ENCODE results near the gene LAIR2. TPM values are rescaled to one million over a fixed set of nuclear protein-coding genes. Genes with fewer than 3 reads are reported as not detected.
"Not testable (repeated sequence)": the region's sequence is repeated elsewhere in the genome, so short reads cannot be mapped to it uniquely, and the experiment has no call there.

Gene LAIR2
- total RNA-seq, 1 donor from 2014 or later, result not detected

DNA sequence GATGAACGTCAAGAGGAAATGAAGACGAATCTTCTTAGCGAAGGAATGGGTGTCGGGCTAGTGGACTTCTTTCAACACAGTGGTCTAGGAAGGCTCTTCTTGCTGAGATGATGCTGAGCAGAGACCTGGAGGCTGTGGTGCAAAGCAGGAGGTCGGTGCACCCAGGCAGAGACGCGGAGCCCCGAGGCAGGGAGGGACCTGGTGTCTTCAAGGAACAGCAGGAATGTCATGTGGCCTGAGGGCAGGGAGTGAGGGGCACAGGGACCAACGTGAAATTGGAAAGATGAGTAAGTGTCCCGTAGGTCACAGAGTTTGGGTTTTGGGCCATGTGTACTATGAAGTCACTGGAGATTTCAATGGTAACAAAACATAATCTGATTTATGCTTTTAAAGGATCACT lies 18.2 kb upstream of the LAIR2 start:
- DNase-seq (no peak), ATAC-seq (ENCODE audit: poor library complexity) (no peak)
- intact Hi-C loops (cut with DNase I), result no loop called here

DNA sequence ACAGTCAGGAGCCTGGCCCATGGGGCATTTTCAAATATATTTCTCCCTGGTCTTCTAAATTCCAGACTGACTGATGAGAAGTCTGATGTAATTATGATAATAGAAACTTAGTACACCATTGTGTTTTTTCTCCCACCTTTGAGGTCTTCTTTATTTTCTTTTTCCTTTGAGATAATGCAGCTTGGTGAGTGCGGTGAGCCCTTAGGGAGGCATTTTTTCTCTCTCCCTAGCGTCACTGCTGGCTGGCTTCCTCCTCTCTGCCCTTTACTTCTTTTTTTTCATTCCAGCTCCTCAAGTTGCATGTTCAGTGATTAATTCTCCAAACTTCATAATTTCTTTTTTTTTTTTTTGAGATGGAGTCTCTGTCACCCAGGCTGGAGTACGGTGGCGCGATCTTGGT lies 16.8 kb upstream of the LAIR2 start:
- intact Hi-C loops (cut with DNase I), result no loop called here
- ATAC-seq (ENCODE audit: poor library complexity), result no peak
- no peak for DNase-seq

DNA sequence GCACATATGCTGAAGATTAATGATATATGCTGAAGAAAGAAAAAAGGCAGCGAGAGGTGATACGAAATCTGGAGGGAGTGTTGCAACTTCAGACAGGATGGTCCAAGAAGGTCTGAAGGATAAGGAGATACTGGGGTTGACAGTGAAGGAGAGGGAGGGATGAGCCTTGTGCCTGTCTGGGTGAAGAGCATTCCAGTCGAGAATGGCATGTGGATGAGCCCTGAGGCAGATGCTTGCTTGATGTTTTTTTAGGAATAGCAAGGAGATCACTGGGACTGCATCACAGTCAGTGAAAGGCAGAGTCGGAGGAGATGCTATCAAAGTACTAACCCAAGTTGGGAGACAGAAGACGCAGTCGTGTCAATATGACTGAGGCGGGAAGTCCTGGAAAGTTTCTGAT lies 13.3 kb upstream of the LAIR2 start:
- intact Hi-C loops (cut with DNase I), result no loop called here
- no peak for ATAC-seq (ENCODE audit: poor library complexity)
- no peak for DNase-seq

- no peak for DNase-seq
- intact Hi-C loops (cut with DNase I), result no loop called here
- ATAC-seq (ENCODE audit: poor library complexity), result no peak
Observed at GRCh38 chr19:54489766-54490165, 12.9 kb upstream of the LAIR2 start.

DNA sequence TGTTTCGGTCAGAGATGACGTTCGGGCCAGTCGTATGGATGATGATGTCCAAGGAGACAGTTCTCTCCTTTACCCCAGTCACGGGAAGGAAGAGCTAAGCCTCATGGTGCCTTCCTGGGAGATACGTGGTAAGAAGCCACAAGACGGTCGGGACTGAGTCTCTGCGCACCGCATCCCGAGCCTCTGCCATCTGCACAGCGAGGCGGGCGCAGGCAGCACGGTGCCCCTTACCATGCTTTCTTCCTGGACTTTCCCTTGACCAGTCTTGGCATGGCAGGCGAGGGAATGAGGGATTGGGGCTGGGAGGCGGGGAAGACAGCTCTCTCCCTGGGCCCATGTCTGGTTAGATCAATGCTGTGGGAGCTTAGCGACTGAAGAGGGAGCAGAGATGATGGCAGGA lies 10.1 kb upstream of the LAIR2 start:
- DNase-seq (no peak), ATAC-seq (ENCODE audit: poor library complexity) (no peak)
- intact Hi-C loops (cut with DNase I), result no loop called here

- DNase-seq; intact Hi-C loops (cut with DNase I); ATAC-seq (ENCODE audit: poor library complexity): not testable (repeated sequence)
Observed at GRCh38 chr19:54493056-54493455, 9.6 kb upstream of the LAIR2 start.

DNA sequence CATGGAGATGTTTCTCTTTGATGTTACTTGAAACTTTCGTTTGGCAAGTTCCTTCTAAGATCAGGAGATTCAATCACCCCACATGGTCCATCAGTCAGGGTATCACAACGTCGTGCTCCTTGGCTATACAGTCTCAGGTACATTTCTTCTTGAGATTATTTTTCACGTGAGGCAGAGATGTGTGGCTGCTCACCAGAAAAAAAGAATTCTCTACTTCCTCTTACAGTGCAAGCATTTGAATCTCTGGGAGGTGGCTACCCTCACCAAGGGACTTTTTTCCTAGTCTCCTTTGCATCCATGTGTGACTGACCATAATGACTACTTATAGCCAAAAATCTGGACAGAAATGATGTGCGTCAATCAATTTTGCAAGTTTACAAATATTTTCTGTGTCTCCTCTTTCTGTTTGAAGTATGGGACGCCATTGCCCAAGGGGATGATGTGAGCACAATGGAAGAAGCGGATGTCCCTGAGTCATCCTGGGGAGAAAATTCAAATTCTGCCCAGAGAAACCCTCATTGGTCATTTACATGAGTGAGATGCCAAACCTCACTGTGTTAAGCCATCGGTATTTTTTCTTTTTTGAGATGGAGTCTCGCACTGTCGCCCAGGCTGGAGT lies 8.6 kb upstream of the LAIR2 start:
- DNase-seq (no peak), ATAC-seq (ENCODE audit: poor library complexity) (no peak)
- intact Hi-C loops (cut with DNase I), result no loop called here

GRCh38 chr19:54495284-54495683 lies 7.3 kb upstream of the LAIR2 start:
- DNase-seq; intact Hi-C loops (cut with DNase I); ATAC-seq (ENCODE audit: poor library complexity): not testable (repeated sequence)

DNA sequence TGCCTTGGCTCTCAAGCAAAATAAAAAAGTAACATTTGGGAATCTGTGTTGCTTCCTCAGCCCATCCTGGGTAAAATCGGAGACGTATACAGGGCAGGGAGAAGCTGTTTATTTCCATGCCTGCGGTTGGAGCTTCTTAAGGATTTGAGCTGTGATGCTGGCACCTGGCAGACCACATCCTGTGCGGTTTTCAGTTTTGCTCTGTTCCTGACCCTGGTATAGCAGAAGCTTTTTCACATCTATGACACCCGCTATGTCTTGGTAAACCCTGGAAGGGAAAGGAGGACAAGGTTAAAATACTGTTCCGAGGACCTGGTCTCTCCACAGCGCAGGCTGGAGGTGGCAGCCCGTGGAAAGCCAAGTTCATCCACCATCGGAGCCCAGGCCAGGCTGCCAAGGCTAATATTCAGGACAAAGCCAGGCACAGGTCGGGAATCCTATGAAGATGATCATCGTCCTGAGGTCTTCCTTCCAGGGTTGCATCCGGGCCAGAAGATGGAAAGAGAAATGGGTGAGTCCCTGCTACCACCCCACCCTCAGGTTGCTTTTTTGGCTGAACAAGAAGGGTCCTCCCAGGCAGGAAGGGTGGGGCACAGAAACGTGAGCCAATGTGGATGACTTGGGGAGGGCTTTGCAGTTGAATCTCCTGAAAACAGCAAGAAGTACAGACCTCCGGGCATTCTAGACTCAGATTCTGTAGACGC lies 4.7 kb upstream of the LAIR2 start:
- DNase-seq; ATAC-seq (ENCODE audit: poor library complexity); intact Hi-C loops (cut with DNase I): not testable (repeated sequence)

DNA sequence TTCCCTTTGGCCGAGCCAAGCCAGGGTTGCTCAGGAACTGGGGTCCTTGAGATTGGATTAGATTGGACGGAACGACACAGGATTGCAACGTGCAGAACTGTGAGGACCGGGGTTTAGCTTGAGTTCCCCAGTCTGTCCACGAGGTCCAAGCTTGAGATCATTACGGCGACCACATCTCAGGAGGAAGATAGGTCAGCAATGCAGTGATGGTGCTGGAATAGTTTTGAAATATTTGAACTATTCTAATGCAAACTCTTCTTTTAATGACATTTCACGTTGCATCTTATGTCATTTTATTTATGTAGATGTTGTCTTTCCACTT lies 4.2 kb upstream of the LAIR2 start:
- intact Hi-C loops (cut with DNase I); DNase-seq; ATAC-seq (ENCODE audit: poor library complexity): not testable (repeated sequence)

- intact Hi-C loops (cut with DNase I); DNase-seq; ATAC-seq (ENCODE audit: poor library complexity): not testable (repeated sequence)
Observed at GRCh38 chr19:54505542-54505941, 2.9 kb downstream of the LAIR2 start.

GRCh38 chr19:54506079-54506478 lies 3.4 kb downstream of the LAIR2 start:
- ATAC-seq (ENCODE audit: poor library complexity), result no peak
- no peak for DNase-seq
- intact Hi-C loops (cut with DNase I), result no loop called here

GRCh38 chr19:54507038-54507717 lies 4.5 kb downstream of the LAIR2 start:
- ATAC-seq (ENCODE audit: poor library complexity); DNase-seq; intact Hi-C loops (cut with DNase I): not testable (repeated sequence)

- ATAC-seq (ENCODE audit: poor library complexity), result no peak
- intact Hi-C loops (cut with DNase I), result no loop called here
- DNase-seq, result no peak
Observed at GRCh38 chr19:54507824-54508223, 5.2 kb downstream of the LAIR2 start.

- ATAC-seq (ENCODE audit: poor library complexity); intact Hi-C loops (cut with DNase I); DNase-seq: not testable (repeated sequence)
Observed at GRCh38 chr19:54508487-54508886, 5.9 kb downstream of the LAIR2 start.

DNA sequence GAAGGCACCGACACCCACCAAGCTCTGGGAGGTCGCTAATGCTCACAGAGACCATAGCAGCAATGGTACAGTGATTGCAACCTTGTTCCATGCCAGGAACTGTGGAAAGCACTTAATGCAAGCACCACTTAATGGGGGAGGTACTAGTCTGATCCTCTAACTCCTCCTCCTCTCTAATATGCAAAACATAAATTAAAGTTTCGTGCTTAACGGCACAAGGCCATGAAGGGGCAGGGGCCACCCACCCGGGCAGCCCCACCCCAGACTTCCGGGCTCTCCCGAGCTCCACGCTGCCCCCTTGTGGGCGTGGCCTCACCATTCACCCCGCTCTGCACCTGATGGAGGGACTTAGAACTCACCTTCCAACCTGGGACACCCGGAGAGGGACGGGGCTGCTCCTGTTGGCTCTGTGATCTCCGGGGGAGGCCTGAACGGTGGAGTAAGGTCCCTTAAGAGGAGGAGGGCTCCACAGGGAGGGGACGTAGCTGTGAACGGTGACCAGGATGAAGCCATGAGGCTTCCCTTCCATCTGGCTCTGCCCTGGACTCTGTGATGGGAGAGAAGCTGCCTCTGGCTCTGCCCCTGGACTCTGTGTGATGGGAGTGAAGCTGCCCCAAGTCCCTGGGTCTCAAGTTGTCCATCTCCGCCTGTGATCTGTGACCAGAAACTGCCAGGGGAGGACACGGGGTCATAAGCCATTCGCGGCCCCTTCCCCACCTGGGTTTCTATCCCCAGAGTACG lies 6.7 kb downstream of the LAIR2 start:
- intact Hi-C loops (cut with DNase I); ATAC-seq (ENCODE audit: poor library complexity); DNase-seq: not testable (repeated sequence)

DNA sequence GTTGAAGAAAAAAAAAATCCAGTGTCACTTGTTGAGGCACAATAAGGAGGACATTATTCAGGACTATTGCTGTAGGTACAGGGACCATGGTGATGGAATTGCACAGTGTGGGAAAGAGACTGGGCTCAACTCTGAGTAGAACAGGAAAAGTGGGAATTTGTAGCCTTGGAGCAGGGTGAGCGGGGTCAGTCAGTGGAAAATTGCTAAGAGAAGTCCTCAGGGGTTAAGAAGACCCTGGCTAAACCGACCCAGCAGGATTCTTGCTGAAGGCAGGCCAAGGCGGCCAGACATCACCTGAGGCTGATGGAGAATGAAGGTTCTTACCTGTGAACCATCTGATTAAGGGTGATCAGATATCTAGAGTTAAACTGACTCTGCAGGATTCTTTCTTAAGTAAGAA lies 12.5 kb downstream of the LAIR2 start:
- DNase-seq, result no peak
- ATAC-seq (ENCODE audit: poor library complexity), result no peak
- intact Hi-C loops (cut with DNase I), result no loop called here

DNA sequence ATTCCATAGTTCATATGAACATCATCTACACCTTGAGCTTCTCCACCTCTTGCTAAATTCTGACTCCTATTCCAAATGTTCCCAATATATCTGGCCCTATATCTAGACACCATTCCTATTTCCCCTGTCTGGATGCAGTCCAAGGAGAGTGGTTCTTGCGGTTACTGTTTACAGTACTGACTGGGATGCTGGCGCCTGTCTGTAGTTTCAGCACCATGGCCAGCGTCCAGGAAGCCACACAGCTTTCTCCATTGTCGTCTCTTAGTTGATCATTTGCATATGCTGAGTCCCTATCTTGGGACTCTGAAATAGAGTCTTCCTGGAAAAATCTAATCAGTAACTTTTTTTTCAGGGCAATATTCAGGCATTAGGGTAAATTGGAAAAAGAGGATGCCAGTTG lies 14.9 kb downstream of the LAIR2 start:
- intact Hi-C loops (cut with DNase I), result no loop called here
- ATAC-seq (ENCODE audit: poor library complexity) (no peak), DNase-seq (peak; percentile 61)

DNA sequence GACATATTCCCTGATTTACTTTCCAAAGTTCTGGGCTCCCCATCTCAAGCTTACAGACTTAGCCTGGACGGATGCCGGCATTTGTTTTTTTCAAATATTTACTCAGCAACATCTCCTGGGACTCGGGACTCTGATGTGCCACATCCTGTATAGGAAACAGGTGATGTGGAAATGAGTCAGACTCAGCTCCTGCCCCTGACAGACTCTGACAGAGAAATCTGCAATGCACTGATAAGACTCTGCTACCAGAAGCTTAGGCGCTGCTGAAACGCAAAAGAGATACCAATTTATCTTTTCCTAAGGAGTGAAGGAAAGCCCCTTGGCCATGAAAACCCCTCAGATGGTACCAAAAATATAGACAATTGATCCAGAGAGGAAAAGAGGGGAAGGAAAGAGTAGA lies 16.2 kb downstream of the LAIR2 start:
- intact Hi-C loops (cut with DNase I), result no loop called here
- ATAC-seq (ENCODE audit: poor library complexity) (no peak), DNase-seq (no peak)

Measured in Right ventricle myocardium superior (tissue), 1 donor.